UCSD-AML1 (cell line): ENCODE results near the gene STT3A.
A peak's percentile ranks its signal among the peaks of the same experiment; 100 is the strongest.
"Not testable (repeated sequence)": the region's sequence is repeated elsewhere in the genome, so short reads cannot be mapped to it uniquely, and the experiment has no call there.

Source experiments
- DNase-seq: peaks from one replicate; lab custom pipeline; 2025; ENCODE audit not compliant: unreplicated experiment; lab: John Stamatoyannopoulos, UW

The STT3A gene

GRCh38 chr11:125592305-125593113 lies at the start of gene STT3A:
Gene STT3A (plus strand): TSS chr11:125592852. CDS start chr11:125595916, 3,064 bp downstream.
- peak; percentile 98 for DNase-seq

- no peak for DNase-seq
Observed at GRCh38 chr11:125550780-125551179, 41.9 kb upstream of the STT3A start.

DNA sequence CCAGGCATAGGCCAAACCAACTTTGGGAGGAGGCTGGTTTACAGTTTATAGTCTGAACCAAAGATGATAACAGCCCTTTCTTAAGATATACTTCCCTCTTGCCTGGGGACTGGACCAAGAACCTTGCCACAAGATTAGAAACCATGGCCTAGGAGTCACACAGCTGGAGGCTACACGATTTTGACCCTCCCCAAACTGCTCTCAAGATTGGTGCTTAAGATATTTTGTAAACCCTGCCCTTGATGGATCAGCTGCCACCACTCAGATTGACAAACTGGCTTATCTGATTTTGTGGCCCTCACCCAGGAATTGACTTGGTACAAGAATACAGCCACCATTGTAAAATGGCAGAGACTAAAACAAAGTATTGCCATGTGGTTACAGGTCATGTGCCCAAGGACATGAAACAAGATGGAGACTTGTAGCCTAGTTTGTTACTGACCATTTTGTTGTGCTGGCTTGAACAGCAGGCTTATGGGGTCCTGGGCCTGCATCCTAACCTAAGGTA lies 40.8 kb upstream of the STT3A start:
- peak; percentile 15 for DNase-seq

GRCh38 chr11:125552927-125553326 lies 39.7 kb upstream of the STT3A start:
- DNase-seq = peak; percentile 60

DNA sequence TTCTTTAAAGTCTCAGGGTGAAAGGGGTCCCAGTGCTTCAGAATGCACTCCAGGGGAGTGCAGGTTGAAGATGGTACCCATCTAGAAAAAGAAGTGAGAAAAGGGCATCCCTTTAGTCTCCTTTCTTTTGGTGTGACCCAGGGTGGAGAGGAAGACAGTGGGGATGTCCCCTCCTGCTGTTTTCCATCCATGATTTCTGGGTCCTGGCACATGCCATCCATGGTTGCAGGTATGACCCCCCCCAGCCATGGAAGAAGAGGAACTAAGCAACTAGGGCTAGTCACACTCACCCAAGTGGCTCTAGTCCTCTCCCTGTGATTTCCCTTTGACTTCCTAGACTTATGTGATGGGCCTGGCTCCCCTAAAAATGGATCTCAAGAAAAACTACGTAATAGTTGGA lies 39.3 kb upstream of the STT3A start:
- peak; percentile 23 for DNase-seq

GRCh38 chr11:125554038-125554437 lies 38.6 kb upstream of the STT3A start:
- DNase-seq = peak; percentile 20

DNA sequence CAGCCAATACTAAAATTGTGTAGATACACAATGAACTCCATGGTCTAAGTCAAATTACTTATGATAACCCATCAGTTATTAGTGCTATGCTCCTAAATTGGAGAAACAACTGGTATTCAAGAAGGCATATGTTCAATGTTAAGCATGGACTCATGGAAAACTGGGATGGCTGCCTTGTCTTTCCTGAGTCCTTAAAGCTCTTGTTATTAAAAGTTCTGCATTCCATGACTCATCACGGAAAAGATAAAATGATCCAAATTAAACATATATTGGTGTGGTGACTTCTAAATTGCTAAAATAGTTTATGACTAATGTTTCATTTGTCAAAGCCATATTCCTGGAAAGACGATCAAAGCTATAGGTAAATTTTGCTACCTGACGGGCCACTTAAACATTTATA lies 32.8 kb upstream of the STT3A start:
- no peak for DNase-seq

GRCh38 chr11:125561924-125562323 lies 30.7 kb upstream of the STT3A start:
- no peak for DNase-seq

- no peak for DNase-seq
Observed at GRCh38 chr11:125562430-125562829, 30.2 kb upstream of the STT3A start.

DNA sequence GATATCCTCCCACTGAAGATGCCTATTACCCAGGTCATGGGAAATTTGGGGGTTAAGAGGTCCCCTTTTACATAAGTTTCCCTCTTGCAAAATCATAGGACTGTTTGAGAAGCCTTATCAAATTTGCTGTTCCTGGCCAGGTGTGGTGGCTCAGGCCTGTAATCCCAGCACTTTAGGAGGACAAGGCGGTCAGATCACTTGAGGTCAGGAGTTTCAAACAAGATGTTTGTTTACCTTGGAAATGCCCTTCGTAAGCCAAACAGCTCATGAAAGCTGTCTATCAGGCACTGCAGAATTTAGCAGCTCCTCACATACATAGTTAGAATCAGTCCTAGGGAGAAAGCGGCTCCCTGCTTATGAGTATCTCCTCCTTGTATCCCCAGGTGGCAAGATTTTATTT lies 28.3 kb upstream of the STT3A start:
- DNase-seq = no peak

DNA sequence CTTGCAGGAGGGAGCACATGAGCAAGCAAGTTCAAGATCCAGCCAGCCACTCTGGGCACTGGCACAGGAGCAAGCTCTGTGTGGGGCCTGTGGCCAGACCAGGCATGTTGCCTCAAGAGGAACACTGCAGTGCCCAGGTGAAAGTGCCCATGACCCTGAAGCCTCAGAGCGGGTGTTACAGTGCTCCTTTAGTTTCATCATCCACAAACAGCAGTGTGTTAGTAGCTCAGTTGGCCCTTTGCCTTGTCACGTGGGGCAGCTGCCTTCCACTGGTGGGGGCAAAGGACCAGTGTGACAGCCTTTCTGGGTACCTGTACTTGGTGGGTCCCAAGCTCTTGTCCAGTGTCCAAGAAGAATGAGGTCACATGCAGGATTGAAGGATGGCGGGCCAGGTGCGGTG lies 26.4 kb upstream of the STT3A start:
- no peak for DNase-seq

GRCh38 chr11:125568970-125569914 lies 23.4 kb upstream of the STT3A start, which contains the start of gene EI24:
Gene EI24 (plus strand): TSS chr11:125569477. CDS start chr11:125572528, 3,051 bp downstream.
- peak; percentile 94 for DNase-seq

DNA sequence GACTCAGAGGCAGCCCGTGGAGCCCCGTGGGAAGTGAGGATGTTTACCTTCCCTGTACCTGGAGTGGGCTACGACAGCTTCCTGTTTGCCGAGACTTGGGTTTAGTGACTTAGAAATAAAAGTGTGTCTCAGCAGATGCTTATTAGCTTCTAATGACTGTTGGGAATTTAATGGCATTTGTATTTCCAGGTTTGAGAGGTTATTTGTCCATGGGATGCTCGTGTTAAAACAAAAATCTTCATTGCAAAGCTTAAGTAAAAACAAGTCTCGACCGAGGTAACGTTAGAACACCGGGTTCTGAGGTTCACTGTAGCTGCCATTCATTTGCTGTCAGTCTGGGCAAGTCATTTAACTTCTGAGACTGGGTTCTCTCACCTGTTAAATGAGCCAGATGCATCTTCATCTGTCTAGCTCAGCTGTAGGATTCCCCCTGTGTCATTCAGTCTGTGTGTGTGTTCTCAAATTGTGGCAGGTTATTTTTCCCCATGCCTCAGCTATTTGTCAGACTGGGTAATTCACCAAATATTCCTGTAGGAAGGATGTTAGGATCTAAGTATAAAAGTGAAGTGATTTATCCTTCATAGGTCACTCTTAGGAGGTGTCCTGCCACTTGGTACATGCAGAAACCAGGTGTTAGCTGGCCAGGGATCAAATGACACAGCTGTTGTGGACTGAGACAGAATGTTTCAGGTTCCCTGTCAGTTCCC lies 22.6 kb upstream of the STT3A start:
- no peak for DNase-seq

- DNase-seq = no peak
Observed at GRCh38 chr11:125570952-125571351, 21.7 kb upstream of the STT3A start.

DNA sequence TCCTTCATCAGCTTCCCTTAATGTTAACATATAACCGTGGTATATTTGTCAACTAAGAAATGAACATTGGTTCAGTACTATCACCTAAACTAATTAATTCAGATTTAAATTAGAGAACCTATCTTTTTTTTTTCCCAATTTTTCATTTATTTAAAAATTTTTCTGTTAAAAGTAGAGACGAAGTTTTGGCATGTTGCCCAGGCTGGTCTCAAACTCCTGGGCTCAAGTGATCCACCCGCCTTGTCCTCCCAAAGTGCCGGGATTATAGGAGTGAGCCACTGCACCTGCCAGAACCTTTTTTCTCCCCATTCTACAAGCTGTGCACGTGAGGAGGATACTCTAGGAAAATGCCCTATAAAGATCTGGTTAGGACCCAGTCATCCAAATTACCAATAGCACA lies 19.7 kb upstream of the STT3A start:
- DNase-seq = no peak

GRCh38 chr11:125577181-125577580 lies 15.5 kb upstream of the STT3A start:
- DNase-seq = not testable (repeated sequence)

- DNase-seq = no peak
Observed at GRCh38 chr11:125578783-125579182, 13.9 kb upstream of the STT3A start.

DNA sequence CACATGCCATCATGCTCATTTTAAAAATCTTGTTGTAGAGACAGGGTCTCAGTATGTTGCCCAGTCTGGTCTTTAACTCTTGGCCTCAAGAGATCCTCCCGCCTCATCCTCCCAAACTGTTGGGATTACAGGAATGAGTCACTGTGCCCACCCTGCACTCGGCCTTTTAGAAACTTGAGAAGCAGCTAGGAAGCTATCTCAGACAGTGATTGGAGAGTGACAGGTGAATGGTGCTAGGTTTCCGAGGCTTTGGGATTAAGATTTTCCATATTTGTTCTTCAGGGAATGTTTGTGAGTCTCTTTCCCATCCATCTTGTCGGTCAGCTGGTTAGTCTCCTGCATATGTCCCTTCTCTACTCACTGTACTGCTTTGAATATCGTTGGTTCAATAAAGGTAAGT lies 12.8 kb upstream of the STT3A start:
- DNase-seq = no peak

DNA sequence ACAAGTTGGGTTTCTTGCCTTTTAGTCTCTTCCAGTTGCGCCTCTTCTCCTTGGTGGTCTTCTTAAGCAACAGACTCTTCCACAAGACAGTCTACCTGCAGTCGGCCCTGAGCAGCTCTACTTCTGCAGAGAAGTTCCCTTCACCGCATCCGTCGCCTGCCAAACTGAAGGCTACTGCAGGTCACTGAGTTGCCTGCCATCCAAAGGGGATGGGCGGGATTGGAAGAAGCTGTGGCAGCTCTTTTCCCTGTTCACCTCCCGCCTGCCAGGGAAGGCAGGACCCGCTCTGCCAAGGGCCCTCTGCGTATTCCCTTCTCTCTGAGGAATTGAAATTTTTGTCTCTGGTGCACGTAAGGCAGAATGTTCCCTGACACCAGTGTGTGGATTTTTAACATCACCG lies 9.2 kb upstream of the STT3A start:
- DNase-seq = no peak

DNA sequence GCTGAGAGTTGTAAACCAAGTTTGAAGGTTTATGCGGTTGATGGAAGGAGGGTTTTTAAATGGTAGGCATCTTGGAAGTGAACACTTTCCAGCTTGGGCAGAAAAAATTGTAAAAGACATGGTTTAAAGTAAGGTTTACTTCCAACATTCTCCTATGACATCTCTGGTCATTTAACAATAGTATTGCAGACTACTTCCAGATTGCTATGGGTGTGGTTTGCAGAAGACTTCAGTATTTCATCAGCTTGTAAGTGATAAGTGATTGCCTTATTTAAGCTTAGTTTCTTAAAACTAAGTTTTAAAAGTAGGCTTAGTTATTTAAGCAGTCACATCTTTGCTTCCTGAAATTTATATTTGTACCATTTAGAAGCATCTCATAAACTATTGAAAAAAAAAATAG lies 7.2 kb upstream of the STT3A start:
- DNase-seq = no peak

DNA sequence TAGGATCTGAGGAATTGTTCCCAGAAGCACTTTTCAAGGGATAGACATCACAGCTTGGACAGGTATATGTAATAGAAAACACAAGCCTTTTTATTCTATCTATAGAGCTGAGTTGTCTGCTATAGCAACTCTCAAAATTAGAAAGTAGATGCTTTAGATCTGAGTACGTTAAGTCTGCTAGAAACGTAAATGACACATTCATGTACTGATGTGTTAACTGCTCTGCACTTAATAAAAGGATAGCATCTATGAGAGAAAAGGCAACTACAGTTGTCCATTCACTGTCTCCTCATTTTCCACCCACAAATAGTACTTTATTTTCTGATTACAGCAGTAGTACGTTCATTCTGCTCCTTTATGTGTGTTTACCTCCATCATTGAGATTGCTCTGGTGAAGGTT lies 6.0 kb upstream of the STT3A start:
- no peak for DNase-seq
